Nucleus accumbens (tissue), 56 donors: ENCODE results near the gene FCER1G.

Experiments used
- DNase-seq, 56 donors: peaks; one replicate each; lab custom pipeline; 2025; lab: John Stamatoyannopoulos, UW

The FCER1G gene

GRCh38 chr1:161215076-161215475 lies at the start of gene FCER1G:
Gene FCER1G (plus strand): TSS chr1:161215295. CDS start chr1:161215322, 27 bp downstream.
- DNase-seq, result peak in 7 of 56 donors; percentile 8 to 52 (median 21)

DNA sequence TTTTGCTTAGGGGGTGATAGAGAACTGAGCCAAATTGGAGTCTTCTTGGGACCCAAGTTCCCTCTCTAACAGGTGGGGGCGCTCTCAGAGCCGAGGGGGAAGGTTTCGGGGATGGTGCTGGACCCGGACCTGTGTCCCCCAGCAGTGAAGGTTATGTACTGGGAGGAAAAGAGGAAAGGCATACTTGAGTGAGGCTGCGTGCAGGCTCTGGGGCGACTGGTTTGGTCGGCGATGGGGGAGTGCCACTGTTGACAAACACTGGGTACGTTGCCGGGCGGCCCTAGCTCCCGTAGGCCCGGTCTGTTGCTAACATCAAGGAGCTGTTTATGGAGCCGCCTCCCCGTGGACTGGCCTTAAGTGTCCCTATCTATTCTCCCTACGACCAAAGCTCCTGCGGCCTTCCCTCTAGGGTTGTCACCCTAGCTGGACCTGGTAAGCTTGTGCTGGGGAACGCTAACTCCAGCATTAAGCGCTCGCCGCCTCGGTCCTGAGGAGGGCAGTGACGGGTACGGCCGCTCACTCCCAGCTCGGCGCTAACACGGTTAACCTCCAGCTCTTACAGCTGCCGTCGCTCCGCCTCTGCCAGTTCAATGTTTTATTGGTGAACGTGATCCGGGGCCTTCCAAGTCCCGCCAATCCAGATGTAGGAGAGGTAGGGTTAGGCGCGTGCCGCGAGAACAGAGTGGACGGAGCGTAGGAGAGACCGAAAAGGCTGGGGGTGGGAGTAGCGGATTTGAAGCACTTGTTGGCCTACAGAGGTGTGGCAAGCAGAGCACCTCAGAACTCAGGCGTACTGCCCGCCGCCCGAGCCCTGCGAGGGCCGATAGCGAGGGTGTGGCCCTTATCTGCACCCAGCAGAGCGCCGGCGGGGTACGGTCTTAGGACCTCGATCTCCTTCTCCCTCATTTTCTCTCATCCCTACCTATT lies 49.1 kb upstream of the FCER1G start, which contains the start of gene PPOX:
Gene PPOX (plus strand): TSS at position 685 of the 927 bp plus-strand sequence. CDS start 422 bp downstream, outside the sequence.
- peak; percentile 79 to 99 (median 96) for DNase-seq

GRCh38 chr1:161166669-161167548 lies 48.2 kb upstream of the FCER1G start:
- DNase-seq, result peak in 6 of 56 donors; percentile 11 to 60 (median 51)

DNA sequence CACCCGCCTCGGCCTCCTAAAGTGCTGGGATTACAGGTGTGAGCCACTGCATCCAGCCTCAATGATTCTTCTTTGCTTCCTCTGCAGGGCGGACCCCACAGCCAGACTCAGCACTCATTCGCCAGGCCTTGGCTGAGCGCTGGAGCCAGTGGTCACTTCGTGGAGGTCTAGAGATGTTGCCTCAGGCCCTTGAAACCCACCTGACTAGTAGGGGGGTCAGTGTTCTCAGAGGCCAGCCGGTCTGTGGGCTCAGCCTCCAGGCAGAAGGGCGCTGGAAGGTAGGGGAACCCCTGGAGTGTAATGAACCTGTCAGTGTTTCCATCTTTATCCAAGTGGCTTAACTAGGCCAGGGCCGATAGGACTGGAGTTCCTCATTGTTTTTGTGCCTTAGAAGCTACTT lies 46.2 kb upstream of the FCER1G start:
- no peak for DNase-seq

DNA sequence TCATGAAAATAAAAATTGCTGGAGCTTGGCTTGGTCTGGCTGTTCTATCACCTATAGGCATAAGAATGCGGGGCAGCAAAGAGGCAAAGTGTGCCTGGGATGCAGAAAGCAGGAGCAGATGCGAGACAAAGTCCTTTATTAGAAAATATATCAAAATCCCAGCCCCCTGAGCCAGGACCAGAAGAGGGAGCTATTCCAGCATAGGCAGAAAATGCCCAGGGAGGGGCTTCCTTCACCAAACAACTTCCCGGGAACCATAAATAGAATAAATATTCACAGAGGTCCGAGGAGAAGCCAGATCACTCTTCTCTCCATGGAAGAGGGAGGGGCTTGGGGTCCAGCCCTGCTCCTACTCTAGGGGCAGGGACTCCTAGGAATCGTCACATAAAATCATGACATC lies 43.9 kb upstream of the FCER1G start:
- no peak for DNase-seq

DNA sequence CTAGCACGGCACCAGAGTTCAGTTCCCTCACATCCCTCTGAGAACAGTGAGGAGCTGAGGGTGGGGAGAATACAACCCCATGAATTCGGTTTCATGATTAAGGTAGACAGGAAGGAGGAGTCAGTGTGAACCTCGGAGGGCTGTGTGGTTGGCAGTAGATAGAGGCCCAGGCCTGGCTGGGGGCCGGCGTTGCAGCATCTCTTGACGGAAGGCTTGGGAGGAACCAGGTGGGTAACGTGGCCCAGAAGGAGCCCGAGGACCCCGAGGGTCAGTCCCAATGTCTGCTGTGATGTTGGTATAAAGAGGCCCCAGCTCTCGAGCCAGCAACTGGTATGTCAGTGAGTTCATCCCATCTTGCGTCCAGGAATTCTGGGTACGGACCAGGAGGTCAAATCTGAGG lies 43.4 kb upstream of the FCER1G start:
- DNase-seq, result no peak

- no peak for DNase-seq
Observed at GRCh38 chr1:161172349-161172748, 42.7 kb upstream of the FCER1G start.

DNA sequence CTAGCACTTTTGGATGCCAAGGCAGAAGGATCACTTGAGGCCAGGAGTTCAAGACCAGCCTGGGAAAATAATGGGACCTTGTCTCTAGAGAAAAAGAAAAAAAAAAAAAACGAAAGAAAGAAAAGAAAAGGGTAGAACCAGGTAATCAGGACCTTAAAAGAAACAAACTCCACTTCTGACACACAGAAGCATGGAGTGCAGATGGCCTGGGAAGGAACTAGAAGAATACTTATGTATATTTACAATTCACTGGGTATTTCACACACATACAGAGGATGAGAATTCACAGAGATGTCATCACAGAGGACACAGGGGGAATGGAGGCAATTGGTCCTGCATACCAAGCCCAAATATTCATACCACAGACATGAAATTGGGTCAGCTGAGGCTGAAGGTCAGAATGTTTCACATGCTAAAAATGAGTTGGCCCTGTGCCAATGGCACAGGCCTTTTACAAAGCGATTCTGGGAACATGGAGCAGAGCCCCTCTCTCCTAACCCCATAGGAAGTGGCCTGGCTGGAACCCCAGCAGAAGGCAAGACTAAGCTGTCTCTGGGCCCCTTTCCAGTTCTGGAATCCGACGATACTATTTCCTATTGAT lies 42.2 kb upstream of the FCER1G start:
- no peak for DNase-seq

GRCh38 chr1:161173711-161174110 lies 41.4 kb upstream of the FCER1G start:
- no peak for DNase-seq

GRCh38 chr1:161174911-161175310 lies 40.2 kb upstream of the FCER1G start:
- DNase-seq, result no peak

DNA sequence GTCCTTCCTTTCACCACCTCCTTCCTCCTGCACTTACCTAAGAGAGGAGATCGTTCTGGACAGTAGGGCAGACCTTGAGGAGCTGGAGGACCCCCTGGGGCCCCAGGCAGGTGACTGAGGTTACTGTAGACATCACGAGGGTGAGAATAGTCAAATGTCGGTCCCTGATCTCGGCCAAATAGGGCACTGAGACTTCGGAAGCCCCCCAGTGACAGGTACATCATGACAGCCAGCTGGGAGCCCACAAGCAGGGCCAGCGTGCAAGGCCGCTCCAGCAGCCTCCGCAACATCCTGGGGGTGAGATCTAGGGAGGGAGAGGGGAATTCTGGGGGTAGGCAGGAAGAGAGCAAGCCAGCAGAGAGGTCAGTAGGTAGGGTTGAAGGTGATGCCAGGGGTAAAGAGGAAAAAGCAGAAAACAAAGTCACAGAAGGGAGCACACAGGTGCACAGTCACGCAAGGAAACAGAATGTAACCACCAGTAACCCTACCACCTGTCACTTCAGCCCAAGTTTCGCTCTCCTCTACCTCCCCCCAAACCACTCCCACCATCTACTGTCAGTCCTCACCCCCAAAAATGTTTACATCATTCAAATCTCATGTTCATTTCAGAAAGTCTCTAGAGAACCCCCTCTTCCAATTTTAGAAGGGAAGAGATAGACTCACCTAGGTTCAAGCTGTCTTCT lies 39.2 kb upstream of the FCER1G start:
- no peak for DNase-seq

- peak in 1 of 56 donors; percentile 11 for DNase-seq
Observed at GRCh38 chr1:161176468-161177111, 38.5 kb upstream of the FCER1G start.

GRCh38 chr1:161177112-161177935 lies 37.8 kb upstream of the FCER1G start, which contains the start of gene B4GALT3:
Gene B4GALT3 (minus strand): TSS chr1:161177507. CDS start chr1:161176060, 1,447 bp downstream.
- DNase-seq, result peak; percentile 11 to 93 (median 86)

- DNase-seq, result no peak
Observed at GRCh38 chr1:161177936-161178244, 37.2 kb upstream of the FCER1G start.

- no peak for DNase-seq
Observed at GRCh38 chr1:161179698-161180097, 35.4 kb upstream of the FCER1G start.

- DNase-seq, result no peak
Observed at GRCh38 chr1:161180639-161181038, 34.5 kb upstream of the FCER1G start.

- DNase-seq, result no peak
Observed at GRCh38 chr1:161182214-161182613, 32.9 kb upstream of the FCER1G start.

GRCh38 chr1:161185282-161185682 lies 29.8 kb upstream of the FCER1G start:
- DNase-seq, result peak in 28 of 56 donors; percentile 9 to 58 (median 26)
